Esophagus squamous epithelium (tissue), 5 donors: Measurements from ENCODE around the gene RGS14. TPM values are rescaled to one million over a fixed set of nuclear protein-coding genes. Genes with fewer than 3 reads are reported as not detected.
A peak's percentile ranks its signal among the peaks of the same experiment; 100 is the strongest.

Experiments
- DNase-seq: peaks from one replicate; lab custom pipeline; 2025; lab: John Stamatoyannopoulos, UW
- H3K27ac ChIP-seq, 4 donors: fragments of 200-600 bp; sonication (generic); one replicate each; pipeline ENCODE4 v1.5.1; 2016 to 2019; ENCODE audit warnings: mild to moderate bottlenecking in 1 of 4
- H3K27me3 ChIP-seq, 4 donors: fragments of 200-600 bp; sonication (generic); 1 replicate in 3 of 4; 2 replicates in 1 of 4; pipeline versions ENCODE4 v1.5.1 to v1.6.0; 2017 to 2021; ENCODE audit warnings: antibody characterized with exemption in 1 of 4
- H3K36me3 ChIP-seq, 3 donors: fragments of 200-600 bp; sonication (generic); one replicate each; pipeline ENCODE4 v1.5.1; 2016 to 2019
- H3K4me1 ChIP-seq, 3 donors: fragments of 200-600 bp; sonication (generic); one replicate each; pipeline ENCODE4 v1.5.1; 2017 to 2019
- H3K4me3 ChIP-seq, 4 donors: fragments of 200-600 bp; sonication (generic); 1 replicate in 3 of 4; 2 replicates in 1 of 4; pipeline ENCODE4 v1.5.1; 2016 to 2019; ENCODE audit warnings: mild to moderate bottlenecking in 2 of 4, moderate library complexity in 1 of 4
- H3K9me3 ChIP-seq, 3 donors: fragments of 200-600 bp; sonication (generic); one replicate each; pipeline ENCODE4 v1.5.1; 2016 to 2019
- POLR2A ChIP-seq, 4 donors: fragments of 450-650 bp; IDR thresholded peaks; one replicate each; pipeline ENCODE4 v1.6.1; 2017; ENCODE audit warnings: antibody characterized with exemption in 4 of 4, mild to moderate bottlenecking in 4 of 4, moderate library complexity in 3 of 4
- WGBS, 2 donors: methylation state at CpG; one replicate each; pipeline ENCODE4 v1.1.5; 2018; 5-methylcytosine and 5-hydroxymethylcytosine counted together
- intact Hi-C: fragments of 100-400 bp; cut with DNase I; formaldehyde crosslinking; loops from one replicate; pipeline ENCODE4 v1.15.0; 2022
- total RNA-seq, 4 donors: library from RNA; depleted of rRNA; stranded (reverse); fragments of >200 nt; gene quantifications; one replicate each; pipeline ENCODE4 v1.1.0, GENCODE V29; 2016
- TF ChIP-seq, protein P1 (sequence below), 6 experiments: fragments of 450-650 bp in 4 of 6; fragments of 200-600 bp in 2 of 6; sonication (generic) in 2 of 6; IDR thresholded peaks; one replicate each; pipeline ENCODE4 v1.5.1; 2016 to 2019; ENCODE audit warnings: antibody characterized with exemption in 6 of 6, mild to moderate bottlenecking in 4 of 6, moderate library complexity in 4 of 6
- donor health status: DM: yes; HTN: yes; CAD: no.

The RGS14 gene, protein sequence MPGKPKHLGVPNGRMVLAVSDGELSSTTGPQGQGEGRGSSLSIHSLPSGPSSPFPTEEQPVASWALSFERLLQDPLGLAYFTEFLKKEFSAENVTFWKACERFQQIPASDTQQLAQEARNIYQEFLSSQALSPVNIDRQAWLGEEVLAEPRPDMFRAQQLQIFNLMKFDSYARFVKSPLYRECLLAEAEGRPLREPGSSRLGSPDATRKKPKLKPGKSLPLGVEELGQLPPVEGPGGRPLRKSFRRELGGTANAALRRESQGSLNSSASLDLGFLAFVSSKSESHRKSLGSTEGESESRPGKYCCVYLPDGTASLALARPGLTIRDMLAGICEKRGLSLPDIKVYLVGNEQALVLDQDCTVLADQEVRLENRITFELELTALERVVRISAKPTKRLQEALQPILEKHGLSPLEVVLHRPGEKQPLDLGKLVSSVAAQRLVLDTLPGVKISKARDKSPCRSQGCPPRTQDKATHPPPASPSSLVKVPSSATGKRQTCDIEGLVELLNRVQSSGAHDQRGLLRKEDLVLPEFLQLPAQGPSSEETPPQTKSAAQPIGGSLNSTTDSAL
- total RNA-seq, result 10 to 100 TPM; 32.7 to 37.8 (median 34.8) TPM

- H3K9me3 ChIP-seq, result no peaks in the 10 kb centered on the region
- no peaks in the 10 kb centered on the region for H3K27me3 ChIP-seq
- 0 to 32% methylated on average over 5 to 15 of the region's 37 CpGs for WGBS, 2 donors
- peak within 1 kb of the TSS; percentile 34 to 63 (median 50) for H3K4me3 ChIP-seq
- peaks cover 21 to 57% (median 36%) of the 10 kb centered on the region in 3 donors for H3K4me1 ChIP-seq
- no peak for DNase-seq
- TF ChIP-seq POLR2A (IDR thresholded peaks at IDR 0.05), result peak in 1 of 4 donors; percentile 33
- TF ChIP-seq, protein P1, sequence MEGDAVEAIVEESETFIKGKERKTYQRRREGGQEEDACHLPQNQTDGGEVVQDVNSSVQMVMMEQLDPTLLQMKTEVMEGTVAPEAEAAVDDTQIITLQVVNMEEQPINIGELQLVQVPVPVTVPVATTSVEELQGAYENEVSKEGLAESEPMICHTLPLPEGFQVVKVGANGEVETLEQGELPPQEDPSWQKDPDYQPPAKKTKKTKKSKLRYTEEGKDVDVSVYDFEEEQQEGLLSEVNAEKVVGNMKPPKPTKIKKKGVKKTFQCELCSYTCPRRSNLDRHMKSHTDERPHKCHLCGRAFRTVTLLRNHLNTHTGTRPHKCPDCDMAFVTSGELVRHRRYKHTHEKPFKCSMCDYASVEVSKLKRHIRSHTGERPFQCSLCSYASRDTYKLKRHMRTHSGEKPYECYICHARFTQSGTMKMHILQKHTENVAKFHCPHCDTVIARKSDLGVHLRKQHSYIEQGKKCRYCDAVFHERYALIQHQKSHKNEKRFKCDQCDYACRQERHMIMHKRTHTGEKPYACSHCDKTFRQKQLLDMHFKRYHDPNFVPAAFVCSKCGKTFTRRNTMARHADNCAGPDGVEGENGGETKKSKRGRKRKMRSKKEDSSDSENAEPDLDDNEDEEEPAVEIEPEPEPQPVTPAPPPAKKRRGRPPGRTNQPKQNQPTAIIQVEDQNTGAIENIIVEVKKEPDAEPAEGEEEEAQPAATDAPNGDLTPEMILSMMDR (IDR thresholded peaks at IDR 0.05), result no peak
- peak within 1 kb of the TSS; percentile 41 to 76 (median 71) for H3K27ac ChIP-seq
- no peaks in the 10 kb centered on the region for H3K36me3 ChIP-seq
- intact Hi-C loops, result no loop called here
Observed at GRCh38 chr5:177357459-177358351, at the start of gene RGS14. TSS of gene RGS14 (plus strand) at chr5:177357924. CDS start at chr5:177358025, 101 bp downstream.

DNA sequence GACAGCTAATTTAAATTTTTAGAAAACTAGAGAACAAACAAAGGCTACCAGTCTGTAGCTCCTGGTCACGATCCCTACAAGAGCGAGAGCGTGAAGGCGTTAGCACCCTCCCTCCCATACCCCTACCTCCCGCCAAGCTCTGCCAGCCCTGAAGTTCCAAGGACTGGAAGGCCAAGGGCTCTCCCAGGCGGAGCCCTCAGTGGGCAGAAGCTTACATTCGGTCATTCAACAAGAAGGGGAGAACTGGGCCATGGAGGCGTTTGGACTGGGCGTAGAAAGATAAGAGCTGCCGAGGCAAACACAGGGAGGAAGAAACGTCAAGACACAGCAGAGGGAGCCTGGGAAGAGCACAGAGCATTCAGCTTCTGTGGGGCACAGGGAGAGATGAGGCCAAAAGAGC lies 49.0 kb upstream of the RGS14 start:
- no peak overlapping the region for H3K4me3 ChIP-seq
- no peaks in the 10 kb centered on the region for H3K9me3 ChIP-seq
- no peak for DNase-seq
- intact Hi-C loops, result no loop called here
- H3K4me1 ChIP-seq, result peaks cover 46 to 88% (median 47%) of the 10 kb centered on the region in 3 donors
- no peaks in the 10 kb centered on the region for H3K27me3 ChIP-seq
- TF ChIP-seq POLR2A (IDR thresholded peaks at IDR 0.05), result no peak
- TF ChIP-seq, protein P1 (IDR thresholded peaks at IDR 0.05), result no peak
- peaks cover 5 to 45% (median 8%) of the 10 kb centered on the region in 3 donors for H3K36me3 ChIP-seq
- no peak overlapping the region for H3K27ac ChIP-seq
- WGBS, 2 donors, result 83 to 96% methylated on average over 8 to 10 of the region's 11 CpGs

DNA sequence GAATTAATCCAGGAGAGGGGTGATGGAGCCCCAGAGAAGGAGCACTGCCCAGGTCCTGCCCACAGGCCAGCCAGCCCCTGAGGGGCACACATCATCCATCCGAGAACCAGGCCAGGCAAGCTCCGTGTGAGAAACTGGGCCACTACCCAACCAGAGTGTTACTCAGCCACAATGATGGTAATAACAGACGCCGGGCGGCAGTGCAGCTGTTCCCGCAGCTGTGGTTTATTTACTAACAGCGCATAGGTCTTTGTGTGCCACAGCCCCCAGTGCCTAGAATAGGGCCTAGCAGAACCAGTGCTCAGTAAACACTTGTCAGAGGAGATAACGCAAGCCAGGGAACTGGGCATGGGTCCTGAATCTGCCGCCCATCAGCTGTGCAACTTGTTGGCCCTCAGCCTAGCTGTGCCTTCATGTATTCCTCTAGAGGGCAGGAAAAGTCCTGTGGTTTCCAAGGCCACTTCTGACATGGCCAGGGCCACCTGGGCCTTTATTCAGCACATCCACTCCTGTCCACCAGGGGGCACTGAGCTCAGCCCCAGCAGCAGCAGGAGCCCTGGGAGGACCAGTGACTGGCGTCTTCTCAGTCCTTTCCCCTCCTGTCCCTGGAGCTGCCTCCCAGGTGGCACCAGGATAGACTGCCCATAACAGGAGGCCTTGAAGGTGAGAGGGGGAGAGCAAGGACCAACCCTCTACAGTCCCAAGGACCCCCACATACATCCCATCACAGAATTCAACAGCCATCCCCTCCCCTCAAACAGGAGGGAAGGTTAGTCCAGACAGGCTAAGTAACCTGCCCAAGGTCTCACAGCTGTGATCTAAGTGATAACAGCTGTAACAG lies 48.2 kb upstream of the RGS14 start:
- Histone ChIP-seq H3K27me3 (no peaks in the 10 kb centered on the region), H3K4me3 (no peak overlapping the region), H3K9me3 (no peaks in the 10 kb centered on the region), H3K27ac (peak overlapping the region in 2 of 4 donors; percentile 7 to 13), H3K36me3 (peaks cover 5 to 45% (median 8%) of the 10 kb centered on the region in 3 donors), H3K4me1 (peaks cover 41 to 81% (median 44%) of the 10 kb centered on the region in 3 donors)
- intact Hi-C loops, result loop anchor here (10.0 kb wide), 3 partner anchors 85 to 185 kb away; partner anchors contain the start of gene PDLIM7
- 38 to 39% methylated on average over 5 to 8 of the region's 10 CpGs for WGBS, 2 donors
- TF ChIP-seq, protein P1 (IDR thresholded peaks at IDR 0.05), result peak; percentile 74 to 95 (median 82)
- TF ChIP-seq POLR2A (IDR thresholded peaks at IDR 0.05), result no peak
- DNase-seq, result no peak

- H3K27ac ChIP-seq, result peak overlapping the region in 2 of 4 donors; percentile 7 to 13
Observed at GRCh38 chr5:177310332-177310731, 47.4 kb upstream of the RGS14 start.

More at GRCh38 chr5:177310332-177310731, 47.4 kb upstream of the RGS14 start:
- Histone ChIP-seq H3K4me1 (peaks cover 33 to 73% (median 36%) of the 10 kb centered on the region in 3 donors), H3K36me3 (peaks cover 5 to 41% (median 8%) of the 10 kb centered on the region in 3 donors), H3K9me3 (no peaks in the 10 kb centered on the region), H3K4me3 (peak overlapping the region in 1 of 4 donors; percentile 71), H3K27me3 (no peaks in the 10 kb centered on the region)
- no peak for TF ChIP-seq POLR2A (IDR thresholded peaks at IDR 0.05)
- TF ChIP-seq, protein P1 (IDR thresholded peaks at IDR 0.05), result no peak
- WGBS, 2 donors, result 93 to 100% methylated on average over 1 to 3 of the region's 13 CpGs
- no peak for DNase-seq
- intact Hi-C loops, result loop anchor here (10.0 kb wide), 3 partner anchors 84 to 184 kb away; partner anchors contain the start of gene PDLIM7
